ENCODE measurements around the gene MSI2. TPM values are rescaled to one million over a fixed set of nuclear protein-coding genes. Genes with fewer than 3 reads are reported as not detected.

MSI2 gene
- total and polyA plus RNA-seq, 9 of the 15 experiments (the other 6 are each of a cell fraction or from before 2014, with no cell fraction given): 4.6 to 61.8 (median 42.4) TPM

DNA sequence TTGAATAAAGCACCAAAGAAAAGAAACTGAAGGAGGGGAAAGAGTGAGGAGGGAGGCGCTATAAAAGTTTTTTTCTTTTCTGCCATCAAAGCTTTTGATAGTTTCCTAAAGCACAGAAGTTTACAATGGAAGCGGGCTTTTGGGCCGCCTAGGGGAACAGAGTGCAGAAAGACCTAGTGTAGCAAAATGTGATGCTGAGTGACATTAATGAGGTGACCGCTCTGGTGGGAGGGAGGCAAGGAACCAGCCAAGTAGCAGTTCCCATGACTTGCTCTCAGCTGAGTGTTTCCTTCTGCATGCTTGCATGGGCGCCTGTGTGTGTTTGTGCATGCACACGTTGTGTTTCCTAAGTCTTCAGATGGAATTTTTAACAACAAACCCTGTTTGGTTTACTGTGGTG, 15.5 kb downstream of the MSI2 start:
- Histone ChIP-seq H2AFZ (ENCODE audit: low read depth, low read length) (no peak overlapping the region), H3K9me3 (replicated peaks; ENCODE audit: control insufficient read depth, insufficient read depth, low read depth, low read length) (no peaks in the 10 kb centered on the region), H3K9ac (ENCODE audit: insufficient read depth in 1 of 2, low read depth in 2 of 2, low read length in 2 of 2) (no peak overlapping the region), H3K27me3 (ENCODE audit: control insufficient read depth in 2 of 2, insufficient read depth in 2 of 2, low read length in 2 of 2) (no peaks in the 10 kb centered on the region), H3K4me2 (ENCODE audit: insufficient read depth, low read length) (no peak overlapping the region), H3K36me3 (ENCODE audit: control insufficient read depth, insufficient read depth, low read length) (peaks cover 68% of the 10 kb centered on the region), H4K20me1 (replicated peaks; ENCODE audit: control insufficient read depth, insufficient read depth, low read length) (no peaks in the 10 kb centered on the region; the same call in 1 of the 2 replicates), H3K4me3 (no peak overlapping the region), H3K4me1 (replicated peaks in 1 of 2; ENCODE audit: control insufficient read depth in 2 of 2, insufficient read depth in 2 of 2, low read length in 2 of 2) (no peaks in the 10 kb centered on the region), H3K27ac (ENCODE audit: extremely low read depth, low read depth, low read length) (no peak overlapping the region), H3K79me2 (ENCODE audit: control insufficient read depth, insufficient read depth, low read length) (peaks cover 18% of the 10 kb centered on the region), H3K9me1 (ENCODE audit: control insufficient read depth, insufficient read depth, low read length) (no peaks in the 10 kb centered on the region)
- ATAC-seq (no peak), FAIRE-seq (no peak), DNase-seq (ENCODE audit: extremely low read depth in 1 of 4, low spot score in 3 of 4) (no peak)
- intact Hi-C loops (cut with micrococcal nuclease) (no loop called here), in situ Hi-C loops (cut with MboI) (no loop called here)
- no TSS peak for BruUV-seq (replicated peaks)
- ChIA-PET POLR2A (interaction anchor here (0.7 to 4.3 kb wide), 3 partner anchors 12 to 23 kb away, joined by 3 to 35 read pairs (median 3); no protein-coding TSS in a partner anchor), CTCF (ENCODE audit: low intra/inter-chr PET ratio) (no interaction called here)
- 90% methylated on average over 6 of the region's 6 CpGs for WGBS (ENCODE audit: insufficient coverage, low coverage, missing lambda C conversion rate)
- no peak for TF ChIP-seq ERF (CRISPR knock-in tag; IDR thresholded peaks at IDR 0.05)
- TF ChIP-seq ZNF57 (CRISPR knock-in tag; IDR thresholded peaks at IDR 0.05): no peak
- no peak for TF ChIP-seq CREBBP (IDR thresholded peaks at IDR 0.05; ENCODE audit: low read depth, low read length)
- TF ChIP-seq, protein P1, sequence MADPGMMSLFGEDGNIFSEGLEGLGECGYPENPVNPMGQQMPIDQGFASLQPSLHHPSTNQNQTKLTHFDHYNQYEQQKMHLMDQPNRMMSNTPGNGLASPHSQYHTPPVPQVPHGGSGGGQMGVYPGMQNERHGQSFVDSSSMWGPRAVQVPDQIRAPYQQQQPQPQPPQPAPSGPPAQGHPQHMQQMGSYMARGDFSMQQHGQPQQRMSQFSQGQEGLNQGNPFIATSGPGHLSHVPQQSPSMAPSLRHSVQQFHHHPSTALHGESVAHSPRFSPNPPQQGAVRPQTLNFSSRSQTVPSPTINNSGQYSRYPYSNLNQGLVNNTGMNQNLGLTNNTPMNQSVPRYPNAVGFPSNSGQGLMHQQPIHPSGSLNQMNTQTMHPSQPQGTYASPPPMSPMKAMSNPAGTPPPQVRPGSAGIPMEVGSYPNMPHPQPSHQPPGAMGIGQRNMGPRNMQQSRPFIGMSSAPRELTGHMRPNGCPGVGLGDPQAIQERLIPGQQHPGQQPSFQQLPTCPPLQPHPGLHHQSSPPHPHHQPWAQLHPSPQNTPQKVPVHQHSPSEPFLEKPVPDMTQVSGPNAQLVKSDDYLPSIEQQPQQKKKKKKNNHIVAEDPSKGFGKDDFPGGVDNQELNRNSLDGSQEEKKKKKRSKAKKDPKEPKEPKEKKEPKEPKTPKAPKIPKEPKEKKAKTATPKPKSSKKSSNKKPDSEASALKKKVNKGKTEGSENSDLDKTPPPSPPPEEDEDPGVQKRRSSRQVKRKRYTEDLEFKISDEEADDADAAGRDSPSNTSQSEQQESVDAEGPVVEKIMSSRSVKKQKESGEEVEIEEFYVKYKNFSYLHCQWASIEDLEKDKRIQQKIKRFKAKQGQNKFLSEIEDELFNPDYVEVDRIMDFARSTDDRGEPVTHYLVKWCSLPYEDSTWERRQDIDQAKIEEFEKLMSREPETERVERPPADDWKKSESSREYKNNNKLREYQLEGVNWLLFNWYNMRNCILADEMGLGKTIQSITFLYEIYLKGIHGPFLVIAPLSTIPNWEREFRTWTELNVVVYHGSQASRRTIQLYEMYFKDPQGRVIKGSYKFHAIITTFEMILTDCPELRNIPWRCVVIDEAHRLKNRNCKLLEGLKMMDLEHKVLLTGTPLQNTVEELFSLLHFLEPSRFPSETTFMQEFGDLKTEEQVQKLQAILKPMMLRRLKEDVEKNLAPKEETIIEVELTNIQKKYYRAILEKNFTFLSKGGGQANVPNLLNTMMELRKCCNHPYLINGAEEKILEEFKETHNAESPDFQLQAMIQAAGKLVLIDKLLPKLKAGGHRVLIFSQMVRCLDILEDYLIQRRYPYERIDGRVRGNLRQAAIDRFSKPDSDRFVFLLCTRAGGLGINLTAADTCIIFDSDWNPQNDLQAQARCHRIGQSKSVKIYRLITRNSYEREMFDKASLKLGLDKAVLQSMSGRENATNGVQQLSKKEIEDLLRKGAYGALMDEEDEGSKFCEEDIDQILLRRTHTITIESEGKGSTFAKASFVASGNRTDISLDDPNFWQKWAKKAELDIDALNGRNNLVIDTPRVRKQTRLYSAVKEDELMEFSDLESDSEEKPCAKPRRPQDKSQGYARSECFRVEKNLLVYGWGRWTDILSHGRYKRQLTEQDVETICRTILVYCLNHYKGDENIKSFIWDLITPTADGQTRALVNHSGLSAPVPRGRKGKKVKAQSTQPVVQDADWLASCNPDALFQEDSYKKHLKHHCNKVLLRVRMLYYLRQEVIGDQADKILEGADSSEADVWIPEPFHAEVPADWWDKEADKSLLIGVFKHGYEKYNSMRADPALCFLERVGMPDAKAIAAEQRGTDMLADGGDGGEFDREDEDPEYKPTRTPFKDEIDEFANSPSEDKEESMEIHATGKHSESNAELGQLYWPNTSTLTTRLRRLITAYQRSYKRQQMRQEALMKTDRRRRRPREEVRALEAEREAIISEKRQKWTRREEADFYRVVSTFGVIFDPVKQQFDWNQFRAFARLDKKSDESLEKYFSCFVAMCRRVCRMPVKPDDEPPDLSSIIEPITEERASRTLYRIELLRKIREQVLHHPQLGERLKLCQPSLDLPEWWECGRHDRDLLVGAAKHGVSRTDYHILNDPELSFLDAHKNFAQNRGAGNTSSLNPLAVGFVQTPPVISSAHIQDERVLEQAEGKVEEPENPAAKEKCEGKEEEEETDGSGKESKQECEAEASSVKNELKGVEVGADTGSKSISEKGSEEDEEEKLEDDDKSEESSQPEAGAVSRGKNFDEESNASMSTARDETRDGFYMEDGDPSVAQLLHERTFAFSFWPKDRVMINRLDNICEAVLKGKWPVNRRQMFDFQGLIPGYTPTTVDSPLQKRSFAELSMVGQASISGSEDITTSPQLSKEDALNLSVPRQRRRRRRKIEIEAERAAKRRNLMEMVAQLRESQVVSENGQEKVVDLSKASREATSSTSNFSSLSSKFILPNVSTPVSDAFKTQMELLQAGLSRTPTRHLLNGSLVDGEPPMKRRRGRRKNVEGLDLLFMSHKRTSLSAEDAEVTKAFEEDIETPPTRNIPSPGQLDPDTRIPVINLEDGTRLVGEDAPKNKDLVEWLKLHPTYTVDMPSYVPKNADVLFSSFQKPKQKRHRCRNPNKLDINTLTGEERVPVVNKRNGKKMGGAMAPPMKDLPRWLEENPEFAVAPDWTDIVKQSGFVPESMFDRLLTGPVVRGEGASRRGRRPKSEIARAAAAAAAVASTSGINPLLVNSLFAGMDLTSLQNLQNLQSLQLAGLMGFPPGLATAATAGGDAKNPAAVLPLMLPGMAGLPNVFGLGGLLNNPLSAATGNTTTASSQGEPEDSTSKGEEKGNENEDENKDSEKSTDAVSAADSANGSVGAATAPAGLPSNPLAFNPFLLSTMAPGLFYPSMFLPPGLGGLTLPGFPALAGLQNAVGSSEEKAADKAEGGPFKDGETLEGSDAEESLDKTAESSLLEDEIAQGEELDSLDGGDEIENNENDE (IDR thresholded peaks at IDR 0.05; ENCODE audit: low read depth, low read length): no peak
- TF ChIP-seq, protein P2, sequence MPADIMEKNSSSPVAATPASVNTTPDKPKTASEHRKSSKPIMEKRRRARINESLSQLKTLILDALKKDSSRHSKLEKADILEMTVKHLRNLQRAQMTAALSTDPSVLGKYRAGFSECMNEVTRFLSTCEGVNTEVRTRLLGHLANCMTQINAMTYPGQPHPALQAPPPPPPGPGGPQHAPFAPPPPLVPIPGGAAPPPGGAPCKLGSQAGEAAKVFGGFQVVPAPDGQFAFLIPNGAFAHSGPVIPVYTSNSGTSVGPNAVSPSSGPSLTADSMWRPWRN (IDR thresholded peaks at IDR 0.05; ENCODE audit: low read depth): no peak
- TF ChIP-seq, protein P3, sequence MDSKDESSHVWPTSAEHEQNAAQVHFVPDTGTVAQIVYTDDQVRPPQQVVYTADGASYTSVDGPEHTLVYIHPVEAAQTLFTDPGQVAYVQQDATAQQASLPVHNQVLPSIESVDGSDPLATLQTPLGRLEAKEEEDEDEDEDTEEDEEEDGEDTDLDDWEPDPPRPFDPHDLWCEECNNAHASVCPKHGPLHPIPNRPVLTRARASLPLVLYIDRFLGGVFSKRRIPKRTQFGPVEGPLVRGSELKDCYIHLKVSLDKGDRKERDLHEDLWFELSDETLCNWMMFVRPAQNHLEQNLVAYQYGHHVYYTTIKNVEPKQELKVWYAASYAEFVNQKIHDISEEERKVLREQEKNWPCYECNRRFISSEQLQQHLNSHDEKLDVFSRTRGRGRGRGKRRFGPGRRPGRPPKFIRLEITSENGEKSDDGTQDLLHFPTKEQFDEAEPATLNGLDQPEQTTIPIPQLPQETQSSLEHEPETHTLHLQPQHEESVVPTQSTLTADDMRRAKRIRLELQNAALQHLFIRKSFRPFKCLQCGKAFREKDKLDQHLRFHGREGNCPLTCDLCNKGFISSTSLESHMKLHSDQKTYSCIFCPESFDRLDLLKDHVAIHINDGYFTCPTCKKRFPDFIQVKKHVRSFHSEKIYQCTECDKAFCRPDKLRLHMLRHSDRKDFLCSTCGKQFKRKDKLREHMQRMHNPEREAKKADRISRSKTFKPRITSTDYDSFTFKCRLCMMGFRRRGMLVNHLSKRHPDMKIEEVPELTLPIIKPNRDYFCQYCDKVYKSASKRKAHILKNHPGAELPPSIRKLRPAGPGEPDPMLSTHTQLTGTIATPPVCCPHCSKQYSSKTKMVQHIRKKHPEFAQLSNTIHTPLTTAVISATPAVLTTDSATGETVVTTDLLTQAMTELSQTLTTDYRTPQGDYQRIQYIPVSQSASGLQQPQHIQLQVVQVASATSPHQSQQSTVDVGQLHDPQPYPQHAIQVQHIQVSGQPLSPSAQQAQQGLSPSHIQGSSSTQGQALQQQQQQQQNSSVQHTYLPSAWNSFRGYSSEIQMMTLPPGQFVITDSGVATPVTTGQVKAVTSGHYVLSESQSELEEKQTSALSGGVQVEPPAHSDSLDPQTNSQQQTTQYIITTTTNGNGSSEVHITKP (IDR thresholded peaks at IDR 0.05; ENCODE audit: partially characterized antibody): no peak
- TF ChIP-seq NONO (IDR thresholded peaks at IDR 0.05; ENCODE audit: low read depth in 2 of 2, low read length in 1 of 2): no peak

Measured in K562 (cell line).